Loucy (cell line): ENCODE measurements around the gene IGF1R.

ENCODE experiments used
- H2AFZ ChIP-seq: fragments of 200-600 bp; sonication (generic); 2 replicates; pipeline ENCODE4 v1.6.0; 2016; ENCODE audit warnings: antibody characterized with exemption, mild to moderate bottlenecking, low read length, moderate library complexity
- H3F3A ChIP-seq: fragments of 200-600 bp; 2 replicates; pipeline ENCODE4 v1.6.0; 2016; ENCODE audit warnings: antibody characterized with exemption, low read depth, mild to moderate bottlenecking
- H3K27me3 ChIP-seq: fragments of 200-600 bp; sonication (generic); 2 replicates; pipeline ENCODE4 v1.6.1; 2014; ENCODE audit warnings: low read length, mild to moderate bottlenecking; ENCODE audit not compliant: insufficient read depth, poor library complexity, severe bottlenecking
- H3K36me3 ChIP-seq: fragments of 200-600 bp; sonication (generic); 2 replicates; pipeline ENCODE4 v1.6.1; 2016; ENCODE audit warnings: low read length; ENCODE audit not compliant: insufficient read depth
- H3K4me1 ChIP-seq: fragments of 200-600 bp; sonication (generic); 2 replicates; pipeline ENCODE4 v1.5.1; 2014; ENCODE audit warnings: low read length, mild to moderate bottlenecking; ENCODE audit not compliant: insufficient read depth, poor library complexity, severe bottlenecking
- H3K4me2 ChIP-seq: fragments of 200-600 bp; sonication (generic); 2 replicates; pipeline ENCODE4 v1.6.0; 2014; ENCODE audit warnings: antibody characterized with exemption, low read length, low read depth, mild to moderate bottlenecking; ENCODE audit not compliant: poor library complexity, severe bottlenecking
- H3K4me3 ChIP-seq: fragments of 200-600 bp; sonication (generic); 2 replicates; pipeline ENCODE4 v1.5.1; 2014; ENCODE audit warnings: low read length, mild to moderate bottlenecking, mixed read lengths; ENCODE audit not compliant: poor library complexity, severe bottlenecking
- H3K79me2 ChIP-seq: fragments of 200-600 bp; sonication (generic); 2 replicates; pipeline ENCODE4 v1.6.1; 2014; ENCODE audit warnings: low read length; ENCODE audit not compliant: insufficient read depth
- H3K9ac ChIP-seq: fragments of 200-600 bp; sonication (generic); 2 replicates; pipeline ENCODE4 v1.6.0; 2014; ENCODE audit warnings: mild to moderate bottlenecking, low read depth, low read length, moderate library complexity; ENCODE audit not compliant: poor library complexity, severe bottlenecking
- H3K9me2 ChIP-seq: fragments of 200-600 bp; sonication (generic); replicated peaks from 2 replicates; pipeline ENCODE4 v1.6.1; 2016; ENCODE audit warnings: low read depth, low read length, mixed read lengths
- H3K9me3 ChIP-seq: fragments of 200-600 bp; sonication (generic); 2 replicates; pipeline ENCODE4 v1.6.1; 2014; ENCODE audit warnings: mild to moderate bottlenecking, antibody characterized with exemption, low read length, low read depth; ENCODE audit not compliant: insufficient read depth
- H4K20me1 ChIP-seq: fragments of 200-600 bp; sonication (generic); 2 replicates; pipeline ENCODE4 v1.6.0; 2014; ENCODE audit warnings: antibody characterized with exemption, low read length, mild to moderate bottlenecking; ENCODE audit not compliant: insufficient read depth, poor library complexity, severe bottlenecking
- EZH2phosphoT487 ChIP-seq: fragments of 200-600 bp; IDR thresholded peaks from 2 replicates; pipeline ENCODE4 v1.6.1; 2018; ENCODE audit warnings: antibody characterized with exemption, mild to moderate bottlenecking, moderate library complexity, borderline replicate concordance
- TF ChIP-seq, protein P1 (sequence below): fragments of 200-600 bp; sonication (generic); conservative IDR thresholded peaks from 2 replicates; pipeline ENCODE4 v1.5.1; 2014; ENCODE audit warnings: mild to moderate bottlenecking, antibody characterized with exemption, low read length

The IGF1R gene

DNA sequence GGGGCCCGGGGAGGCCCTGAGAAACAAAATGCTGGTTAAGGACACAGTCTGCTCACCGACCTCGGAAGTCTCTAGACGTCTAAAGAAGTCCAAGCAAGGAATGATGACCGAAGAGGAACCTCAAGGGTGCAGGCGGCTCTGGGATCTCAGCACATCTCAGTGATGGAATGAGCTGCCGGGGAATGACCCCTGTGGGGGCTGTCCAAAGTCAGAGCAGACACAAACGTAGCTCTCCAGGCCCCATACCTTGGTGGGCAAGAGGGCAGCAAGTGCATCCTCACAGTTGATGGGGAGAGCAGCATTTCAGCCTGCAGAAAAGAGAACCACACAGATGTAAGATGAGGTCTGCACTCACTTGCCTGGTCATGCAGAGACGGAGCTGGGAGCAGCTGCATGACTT is 129.1 kb downstream of the IGF1R start:
- peak overlapping the region; percentile 53 for H2AFZ ChIP-seq
- H3K36me3 ChIP-seq: no peaks in the 10 kb centered on the region
- H3K4me3 ChIP-seq: peak overlapping the region; percentile 71
- H3K9ac ChIP-seq: peak overlapping the region; percentile 69
- peaks cover 73% of the 10 kb centered on the region for H3K79me2 ChIP-seq
- H3K9me2 ChIP-seq: no peaks in the 10 kb centered on the region
- H3K4me2 ChIP-seq: peak overlapping the region; percentile 90
- no peaks in the 10 kb centered on the region for H4K20me1 ChIP-seq
- no peaks in the 10 kb centered on the region for H3K27me3 ChIP-seq
- peaks cover 55% of the 10 kb centered on the region for H3K4me1 ChIP-seq
- TF ChIP-seq, protein P1, sequence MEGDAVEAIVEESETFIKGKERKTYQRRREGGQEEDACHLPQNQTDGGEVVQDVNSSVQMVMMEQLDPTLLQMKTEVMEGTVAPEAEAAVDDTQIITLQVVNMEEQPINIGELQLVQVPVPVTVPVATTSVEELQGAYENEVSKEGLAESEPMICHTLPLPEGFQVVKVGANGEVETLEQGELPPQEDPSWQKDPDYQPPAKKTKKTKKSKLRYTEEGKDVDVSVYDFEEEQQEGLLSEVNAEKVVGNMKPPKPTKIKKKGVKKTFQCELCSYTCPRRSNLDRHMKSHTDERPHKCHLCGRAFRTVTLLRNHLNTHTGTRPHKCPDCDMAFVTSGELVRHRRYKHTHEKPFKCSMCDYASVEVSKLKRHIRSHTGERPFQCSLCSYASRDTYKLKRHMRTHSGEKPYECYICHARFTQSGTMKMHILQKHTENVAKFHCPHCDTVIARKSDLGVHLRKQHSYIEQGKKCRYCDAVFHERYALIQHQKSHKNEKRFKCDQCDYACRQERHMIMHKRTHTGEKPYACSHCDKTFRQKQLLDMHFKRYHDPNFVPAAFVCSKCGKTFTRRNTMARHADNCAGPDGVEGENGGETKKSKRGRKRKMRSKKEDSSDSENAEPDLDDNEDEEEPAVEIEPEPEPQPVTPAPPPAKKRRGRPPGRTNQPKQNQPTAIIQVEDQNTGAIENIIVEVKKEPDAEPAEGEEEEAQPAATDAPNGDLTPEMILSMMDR: no peak
- no peak for TF ChIP-seq EZH2phosphoT487
- H3F3A ChIP-seq: peaks cover 10% of the 10 kb centered on the region
- no peaks in the 10 kb centered on the region for H3K9me3 ChIP-seq

DNA sequence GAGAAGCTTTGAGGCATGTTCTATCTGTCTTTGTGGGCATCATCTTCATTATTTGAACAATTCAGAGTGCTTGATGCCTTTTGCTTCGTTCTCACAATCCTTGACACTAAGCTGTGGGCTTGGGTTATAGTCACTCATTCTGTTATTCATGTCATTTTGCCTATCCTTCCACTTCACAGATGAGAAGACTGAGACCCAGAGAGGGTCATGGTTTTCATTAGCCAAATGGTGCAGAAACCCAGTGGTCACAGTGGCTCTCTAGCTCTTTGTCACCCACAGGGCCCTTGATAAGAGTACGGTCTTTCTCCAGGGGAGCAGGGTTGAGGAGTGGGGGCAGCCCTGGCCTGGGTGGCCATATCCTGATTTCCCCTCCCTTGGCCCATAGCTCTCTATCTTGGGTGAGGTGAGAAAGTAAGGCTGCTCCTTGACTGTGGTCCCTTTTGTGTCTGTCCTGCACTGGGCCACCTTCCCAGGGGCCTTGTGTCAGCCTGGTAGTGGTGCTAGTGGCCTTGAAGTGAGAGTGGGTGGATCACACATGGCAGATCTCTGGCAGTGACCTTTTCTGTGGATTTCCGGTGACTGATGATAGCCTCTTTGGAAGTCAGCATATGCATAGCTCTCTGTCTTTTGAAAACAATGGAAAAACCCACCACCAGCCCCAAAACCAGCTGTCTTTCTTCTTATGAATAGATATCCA is 130.1 kb downstream of the IGF1R start:
- peaks cover 10% of the 10 kb centered on the region for H3F3A ChIP-seq
- H2AFZ ChIP-seq: no peak overlapping the region
- H3K4me2 ChIP-seq: peak overlapping the region; percentile 90
- peak overlapping the region; percentile 11 for H3K9ac ChIP-seq
- peaks cover 46% of the 10 kb centered on the region for H3K4me1 ChIP-seq
- peaks cover 69% of the 10 kb centered on the region for H3K79me2 ChIP-seq
- peak overlapping the region; percentile 71 for H3K4me3 ChIP-seq
- H3K27me3 ChIP-seq: no peaks in the 10 kb centered on the region
- H3K9me2 ChIP-seq: no peaks in the 10 kb centered on the region
- H4K20me1 ChIP-seq: no peaks in the 10 kb centered on the region
- TF ChIP-seq EZH2phosphoT487: no peak
- TF ChIP-seq, protein P1: no peak
- no peaks in the 10 kb centered on the region for H3K36me3 ChIP-seq
- H3K9me3 ChIP-seq: no peaks in the 10 kb centered on the region

DNA sequence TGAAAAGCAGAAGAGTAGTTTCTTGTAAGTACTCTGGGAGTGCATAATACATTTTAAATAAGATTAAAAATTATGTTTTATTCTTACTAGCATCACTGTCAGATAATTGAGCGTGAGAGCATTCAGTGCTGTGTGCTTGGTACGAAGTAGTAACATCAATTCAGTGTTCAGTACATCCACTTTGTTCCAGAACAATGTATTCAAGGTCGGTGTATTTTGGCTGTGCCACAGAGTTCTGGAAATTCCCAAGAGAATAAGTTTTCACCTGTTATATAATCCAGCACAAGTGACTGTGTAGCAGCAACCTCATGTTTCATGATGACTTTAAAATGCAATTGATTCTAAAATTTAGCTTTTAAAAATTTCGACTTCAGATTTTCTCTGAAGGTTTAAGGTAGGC is 130.6 kb downstream of the IGF1R start:
- Histone ChIP-seq H3K36me3 (no peaks in the 10 kb centered on the region), H3K4me3 (no peak overlapping the region), H3K9ac (peak overlapping the region; percentile 11), H3K9me2 (no peaks in the 10 kb centered on the region), H3K27me3 (no peaks in the 10 kb centered on the region), H3F3A (peaks cover 10% of the 10 kb centered on the region), H3K4me1 (peaks cover 40% of the 10 kb centered on the region), H4K20me1 (no peaks in the 10 kb centered on the region), H2AFZ (no peak overlapping the region), H3K4me2 (peak overlapping the region; percentile 25), H3K9me3 (no peaks in the 10 kb centered on the region), H3K79me2 (peaks cover 67% of the 10 kb centered on the region)
- TF ChIP-seq, protein P1: no peak
- no peak for TF ChIP-seq EZH2phosphoT487
